Measurements from ENCODE around the gene YPEL2.
"Not testable (repeated sequence)": the region's sequence is repeated elsewhere in the genome, so short reads cannot be mapped to it uniquely, and the experiment has no call there.

The YPEL2 gene

DNA sequence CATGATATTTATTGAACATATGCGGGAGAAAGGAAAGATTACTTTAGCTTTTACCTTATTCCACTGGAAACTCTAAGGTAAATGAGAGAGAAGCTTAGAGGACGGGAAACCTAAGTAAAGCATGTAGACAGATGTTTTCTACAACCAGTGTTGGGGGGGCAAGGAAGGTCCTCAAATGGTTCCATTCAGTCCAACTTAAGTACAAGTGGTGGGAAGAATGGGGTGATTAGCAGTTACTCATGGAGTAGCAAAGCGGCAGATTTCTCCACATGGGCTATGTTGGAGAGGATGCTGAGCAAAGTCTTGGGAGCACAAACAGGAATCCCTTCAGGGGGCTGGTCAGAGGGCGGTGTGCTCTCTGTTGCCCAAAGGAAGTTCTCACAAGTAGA, 78.6 kb downstream of the YPEL2 start:
- DNase-seq = no peak

DNA sequence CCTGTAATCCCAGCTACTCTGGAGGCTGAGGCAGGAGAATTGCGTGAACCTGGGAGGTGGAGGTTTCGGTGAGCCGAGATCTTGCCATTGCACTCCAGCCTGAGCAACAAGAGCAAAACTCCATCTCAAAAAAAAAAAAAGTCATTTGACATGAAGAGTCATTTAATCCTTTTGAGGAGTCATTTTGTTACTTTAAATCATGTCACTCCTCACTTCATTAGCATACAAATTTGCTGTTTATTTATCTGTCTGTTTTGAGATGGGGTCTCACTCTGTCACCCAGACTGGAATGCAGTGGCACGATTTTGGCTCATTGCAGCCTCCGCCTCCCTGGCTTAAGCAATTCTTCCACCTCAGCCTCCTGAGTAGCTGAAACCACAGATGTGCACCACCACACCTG, 81.0 kb downstream of the YPEL2 start:
- DNase-seq = not testable (repeated sequence)

DNA sequence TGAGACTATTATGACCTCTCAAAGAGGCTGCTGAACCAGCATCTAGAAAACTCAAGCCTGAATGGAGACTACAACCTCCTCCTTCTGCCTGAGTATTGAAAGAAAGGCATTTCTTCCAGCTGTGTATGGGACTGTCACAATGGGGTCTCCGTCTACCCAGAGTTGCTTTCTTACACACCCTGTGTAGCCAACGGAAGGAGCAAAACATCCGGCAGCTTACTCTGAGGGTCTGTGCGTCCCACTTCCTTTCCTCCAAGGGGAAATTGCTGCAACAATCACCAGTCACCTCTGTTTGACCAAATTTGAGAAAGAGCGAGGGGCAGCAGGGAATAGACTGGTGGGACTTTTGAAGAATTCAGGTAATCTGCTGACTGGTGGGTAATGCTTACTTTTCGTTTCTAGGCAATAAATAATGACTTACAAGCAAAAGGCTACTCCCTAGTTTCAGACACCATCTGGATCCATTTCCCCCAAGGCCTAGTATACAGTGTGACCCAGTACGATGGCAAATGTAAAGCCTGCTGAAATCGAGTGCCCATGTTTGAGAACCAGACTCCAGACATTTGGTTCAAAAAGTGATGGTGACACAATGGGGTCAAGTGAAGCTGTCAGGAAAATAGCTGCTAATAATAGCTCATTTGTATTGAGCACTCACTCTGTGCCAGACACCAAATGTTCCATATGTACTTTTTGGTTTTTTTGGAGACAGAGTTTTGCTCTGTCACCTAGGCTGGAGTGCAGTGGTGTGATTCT, 81.7 kb downstream of the YPEL2 start:
- no peak for DNase-seq

DNA sequence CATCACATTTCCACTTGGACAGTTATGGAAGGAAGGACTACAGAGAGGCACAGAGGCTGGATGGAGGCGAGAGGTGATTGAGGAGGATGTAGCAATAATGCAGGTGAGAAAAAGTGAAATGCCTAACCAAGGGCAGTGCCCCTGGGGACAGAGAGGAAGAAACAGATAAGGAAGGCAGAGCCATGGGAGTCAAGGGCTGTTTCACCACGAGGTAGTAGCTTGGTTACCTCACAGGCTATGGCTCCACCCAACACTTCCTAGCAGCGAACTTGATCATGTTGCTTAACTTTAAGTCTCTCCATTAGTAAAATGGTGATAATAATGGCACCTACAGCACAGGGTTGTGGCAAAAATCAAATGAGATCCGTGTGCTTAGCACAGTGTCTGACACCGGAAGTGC, 83.9 kb downstream of the YPEL2 start:
- DNase-seq = no peak

DNA sequence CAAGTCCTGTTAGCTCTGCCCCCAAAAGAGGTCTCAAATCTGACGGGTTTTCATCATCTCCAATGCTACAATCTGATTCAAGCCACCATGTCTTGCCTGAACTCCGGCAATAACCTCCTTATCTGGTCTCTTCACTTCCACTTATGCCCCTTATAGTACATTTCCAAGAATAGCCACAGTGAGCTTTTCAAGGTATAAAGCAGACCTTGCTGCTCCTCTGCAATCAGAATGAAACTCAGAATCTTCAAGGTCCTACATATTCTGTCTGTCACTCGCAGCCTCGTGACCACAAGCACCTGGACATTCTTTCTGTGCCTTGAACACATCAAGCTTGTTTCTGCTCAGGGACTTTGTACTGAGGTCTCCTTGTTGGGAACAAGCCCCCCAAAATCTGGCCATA, 84.7 kb downstream of the YPEL2 start:
- DNase-seq = no peak

DNA sequence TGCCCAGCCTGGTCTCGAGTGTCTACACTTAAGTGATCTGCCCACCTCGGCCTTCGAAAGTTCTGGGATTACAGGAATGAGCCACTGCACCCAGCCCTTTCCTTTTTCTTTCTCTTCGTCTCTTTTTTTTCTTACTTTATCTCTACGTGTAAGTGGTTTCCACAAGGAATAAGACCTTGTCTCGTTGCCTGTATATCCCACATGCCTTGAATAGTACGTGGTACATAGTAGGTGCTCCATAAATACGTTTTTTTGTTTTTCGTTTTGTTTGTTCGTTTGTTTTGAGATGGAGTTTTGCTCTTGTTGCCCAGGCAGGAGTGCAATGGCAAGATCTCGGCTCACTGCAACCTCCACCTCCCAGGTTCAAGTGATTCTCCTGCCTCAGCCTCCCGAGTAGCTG, 86.0 kb downstream of the YPEL2 start:
- DNase-seq = no peak

DNA sequence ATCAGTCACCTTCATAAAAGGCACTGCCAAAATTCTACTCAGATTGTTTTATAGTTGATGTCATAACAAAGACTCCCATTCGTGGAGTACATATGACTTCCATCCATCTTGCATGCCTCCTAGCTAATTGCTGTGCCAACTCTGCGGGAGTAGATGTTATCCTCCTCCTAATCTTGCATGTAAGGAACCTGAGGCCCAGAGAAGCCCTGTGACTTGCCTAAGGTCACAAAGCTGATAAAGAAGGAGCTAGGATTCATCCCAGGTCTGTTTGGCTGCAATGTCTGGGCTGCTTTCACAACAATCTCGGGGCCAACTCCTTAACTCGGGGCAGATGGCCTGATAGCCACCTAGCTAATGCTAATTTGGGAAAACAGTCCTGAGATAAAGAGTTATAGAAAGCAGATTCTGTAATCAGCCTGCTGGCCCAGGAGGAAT, 87.3 kb downstream of the YPEL2 start:
- no peak for DNase-seq

DNA sequence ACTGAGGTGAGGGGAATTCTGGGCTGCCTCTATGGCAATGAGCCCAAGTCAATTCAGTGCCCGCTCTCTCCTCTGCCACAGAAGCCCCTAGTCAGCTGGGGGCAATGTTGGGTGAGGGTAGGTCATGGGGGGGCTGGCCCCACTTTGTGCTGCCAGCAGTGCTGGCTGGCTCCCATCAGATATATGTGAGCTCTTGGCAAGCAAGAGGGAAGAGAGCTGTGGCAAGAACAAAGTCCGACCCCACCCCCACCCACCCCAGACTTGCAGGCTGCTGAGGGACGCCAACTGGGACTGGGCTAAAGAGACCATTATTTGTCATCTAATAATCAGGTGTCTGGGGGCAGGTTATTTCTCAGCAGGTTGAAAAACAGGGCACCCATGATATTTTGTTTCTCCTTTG, 89.4 kb downstream of the YPEL2 start:
- DNase-seq = no peak

DNA sequence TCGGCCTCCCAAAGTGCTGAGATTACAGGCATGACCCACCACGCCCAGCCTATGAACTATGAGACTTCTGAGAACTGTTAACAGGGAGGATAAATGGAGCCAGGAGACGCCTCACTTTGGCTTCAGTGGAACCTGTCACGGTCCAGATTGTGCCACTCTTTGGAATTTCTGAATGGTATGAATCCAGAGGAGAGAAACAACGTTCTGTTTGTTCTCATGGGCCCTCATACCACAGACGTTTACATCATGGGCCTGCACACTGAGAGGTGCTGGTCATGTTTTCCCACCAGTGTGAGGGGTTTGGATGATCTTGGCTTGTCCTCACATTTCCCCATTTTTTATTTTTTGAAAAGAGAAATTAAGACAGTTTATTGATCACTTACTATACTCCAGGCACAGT, 90.3 kb downstream of the YPEL2 start:
- no peak for DNase-seq

DNA sequence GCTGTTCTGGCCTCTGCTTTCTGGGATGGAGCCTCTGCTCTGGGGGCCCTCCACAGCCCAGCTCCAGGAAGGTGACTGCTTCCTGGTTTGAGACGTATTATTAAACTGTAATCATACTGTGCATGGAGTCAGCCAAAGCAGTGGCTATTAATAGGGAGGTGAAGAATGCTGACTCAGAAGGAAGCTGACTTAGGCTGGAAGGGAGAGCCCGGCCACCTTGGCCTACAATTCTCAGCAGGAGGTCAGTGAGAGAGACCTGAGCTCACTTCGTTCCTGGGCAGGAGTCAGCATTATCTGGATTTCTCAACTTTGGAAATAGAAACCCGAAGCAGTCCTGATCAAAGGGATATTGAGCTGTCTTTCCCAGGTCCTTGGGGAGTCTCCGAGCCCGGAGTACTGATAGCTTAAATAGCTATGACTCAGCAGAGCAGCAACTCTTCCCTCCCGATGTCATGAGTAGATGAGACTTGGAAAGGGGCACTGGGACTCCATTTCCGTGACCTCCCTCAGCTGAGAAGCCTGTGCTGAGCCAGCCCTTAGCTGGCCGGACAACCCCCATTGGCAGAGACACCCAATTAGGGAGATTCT, 91.8 kb downstream of the YPEL2 start:
- DNase-seq = no peak

DNA sequence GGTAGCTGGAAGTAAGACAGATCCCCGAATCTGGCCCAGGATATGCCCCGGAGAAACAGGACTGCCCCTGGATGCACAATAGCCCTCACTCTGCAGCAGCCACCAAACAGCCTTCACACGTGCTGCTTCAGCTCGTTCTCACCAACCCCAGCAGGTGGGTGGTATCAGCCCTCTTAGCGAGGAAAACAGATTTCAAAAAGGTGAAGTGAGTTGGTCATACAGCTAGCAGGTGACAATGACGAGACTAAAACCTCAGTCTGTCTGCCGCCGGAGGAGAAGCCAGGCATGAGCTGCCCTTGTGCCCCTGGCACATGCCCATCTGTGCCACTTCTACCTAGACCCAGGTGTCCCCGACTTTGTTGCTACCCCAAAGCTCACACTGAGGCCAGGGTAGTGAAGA, 92.4 kb downstream of the YPEL2 start:
- no peak for DNase-seq

DNA sequence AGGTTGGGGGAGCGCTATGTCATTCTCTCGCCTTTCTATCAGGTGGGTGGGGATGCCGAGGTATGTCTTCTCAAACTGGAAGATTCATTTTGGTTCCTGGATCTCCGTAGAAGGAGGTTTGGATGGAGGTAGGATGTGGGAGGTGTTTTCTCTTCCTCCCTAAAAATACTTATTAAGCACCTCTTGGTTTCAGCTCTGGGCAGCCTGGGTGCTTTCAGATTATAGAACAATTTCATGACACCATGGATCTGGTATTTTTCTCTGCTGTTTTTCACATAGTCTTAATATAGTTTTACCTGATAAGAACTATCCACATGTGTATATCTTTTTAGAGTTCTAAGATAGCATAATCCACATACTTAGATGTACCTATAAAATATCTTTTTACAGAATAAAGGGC, 92.9 kb downstream of the YPEL2 start:
- no peak for DNase-seq

DNA sequence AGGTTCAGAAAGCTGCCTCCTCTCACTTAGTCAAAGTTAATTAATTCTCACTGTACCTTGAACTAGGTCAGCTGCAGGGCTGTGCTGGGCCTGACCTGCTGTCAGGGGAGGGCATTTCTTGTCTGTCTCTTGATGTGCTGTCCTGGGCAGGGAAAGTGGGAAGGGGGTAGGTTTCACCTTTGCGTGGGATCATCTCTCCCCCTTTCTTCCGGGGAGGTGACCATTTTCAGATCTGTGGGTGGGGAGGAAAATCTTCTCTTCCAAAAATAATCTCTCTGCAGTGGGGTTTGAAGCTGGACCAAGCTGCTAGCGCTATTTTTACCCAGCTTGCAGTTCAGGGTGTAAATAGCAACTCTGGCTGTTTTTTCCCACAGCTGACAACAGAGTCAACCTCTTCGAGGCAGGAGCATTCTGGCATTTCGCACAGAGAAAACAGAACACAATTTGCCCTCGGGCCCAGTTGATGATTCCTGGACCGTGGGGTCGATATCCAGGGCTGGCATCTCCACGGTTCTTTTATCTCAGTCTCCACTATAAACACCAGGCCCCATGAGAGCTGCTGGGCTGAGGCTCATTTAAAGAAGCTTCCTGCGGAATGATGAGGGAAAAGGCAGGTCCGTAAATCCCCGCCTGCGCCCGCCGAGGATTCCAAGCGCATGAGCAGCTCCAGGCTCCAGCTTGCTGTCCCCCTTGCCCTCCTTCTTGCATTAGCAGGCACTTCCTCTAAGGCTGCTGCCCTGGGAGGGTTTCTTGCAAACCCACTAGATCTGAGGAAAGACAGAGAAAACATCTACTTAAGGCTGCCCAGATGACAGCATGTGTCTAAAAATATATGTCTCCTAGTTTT, 93.9 kb downstream of the YPEL2 start:
- DNase-seq = no peak

DNA sequence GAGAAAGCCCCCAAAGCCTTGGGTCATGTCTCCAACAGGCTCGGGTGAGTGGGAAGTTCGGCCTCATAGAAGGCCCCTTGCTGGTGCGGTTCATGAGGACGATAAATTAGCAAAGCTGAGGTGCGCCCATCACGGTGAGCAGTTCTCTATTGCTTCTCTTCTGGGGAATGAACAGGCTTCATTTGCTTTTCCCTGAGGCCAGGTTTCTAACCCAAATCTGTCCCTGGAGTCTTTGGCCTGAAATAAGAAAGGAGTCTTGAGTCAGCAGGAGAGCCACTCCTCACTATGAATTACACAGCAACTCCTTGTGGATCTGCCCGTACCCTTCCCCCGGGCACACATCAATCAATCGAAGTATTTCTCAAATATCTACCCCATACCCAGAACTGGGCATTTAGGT, 94.6 kb downstream of the YPEL2 start:
- DNase-seq = no peak

DNA sequence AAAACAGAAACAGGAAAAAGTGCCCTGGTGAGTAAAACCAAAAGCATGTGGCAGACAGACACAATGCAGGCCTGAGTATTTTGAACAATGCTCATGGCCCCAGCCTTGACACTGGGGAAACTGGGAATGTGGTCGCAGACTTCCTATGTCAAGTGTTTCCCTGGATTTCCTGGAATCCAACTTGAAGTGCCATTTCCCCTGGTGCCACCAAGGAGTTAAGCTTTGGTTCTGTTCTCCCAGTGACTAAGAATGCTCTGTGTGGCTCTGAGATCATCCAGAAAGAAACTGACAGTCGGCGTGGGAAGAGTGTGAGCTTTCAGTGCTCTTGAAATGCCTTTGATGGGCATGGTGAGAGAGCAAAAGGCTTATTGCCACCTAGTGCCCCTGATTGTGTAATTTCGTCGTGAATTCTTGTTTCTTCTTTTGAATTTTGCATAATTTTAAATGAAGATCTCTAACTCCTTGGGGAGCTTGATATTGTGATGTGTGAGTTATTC, 96.0 kb downstream of the YPEL2 start:
- DNase-seq = no peak

DNA sequence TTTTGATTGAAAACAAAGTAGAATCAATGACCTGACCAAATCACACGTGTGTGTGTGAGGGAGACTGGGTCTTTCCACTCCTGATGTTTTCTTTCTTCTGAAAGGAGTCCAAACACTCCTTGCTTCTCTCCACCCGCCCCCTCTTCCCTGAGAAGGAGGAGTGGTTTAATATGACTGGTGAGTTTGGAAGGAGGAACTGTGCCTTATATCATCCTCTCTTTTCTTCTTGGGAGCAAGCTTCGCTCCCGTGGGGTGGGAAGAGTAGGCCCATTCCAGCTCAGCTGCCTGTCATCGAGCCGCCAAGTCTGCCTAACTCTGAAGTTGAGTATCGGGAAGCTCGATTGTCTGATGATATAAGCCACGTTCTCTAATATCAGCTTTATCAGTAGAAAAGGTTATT, 96.5 kb downstream of the YPEL2 start:
- DNase-seq = no peak

DNA sequence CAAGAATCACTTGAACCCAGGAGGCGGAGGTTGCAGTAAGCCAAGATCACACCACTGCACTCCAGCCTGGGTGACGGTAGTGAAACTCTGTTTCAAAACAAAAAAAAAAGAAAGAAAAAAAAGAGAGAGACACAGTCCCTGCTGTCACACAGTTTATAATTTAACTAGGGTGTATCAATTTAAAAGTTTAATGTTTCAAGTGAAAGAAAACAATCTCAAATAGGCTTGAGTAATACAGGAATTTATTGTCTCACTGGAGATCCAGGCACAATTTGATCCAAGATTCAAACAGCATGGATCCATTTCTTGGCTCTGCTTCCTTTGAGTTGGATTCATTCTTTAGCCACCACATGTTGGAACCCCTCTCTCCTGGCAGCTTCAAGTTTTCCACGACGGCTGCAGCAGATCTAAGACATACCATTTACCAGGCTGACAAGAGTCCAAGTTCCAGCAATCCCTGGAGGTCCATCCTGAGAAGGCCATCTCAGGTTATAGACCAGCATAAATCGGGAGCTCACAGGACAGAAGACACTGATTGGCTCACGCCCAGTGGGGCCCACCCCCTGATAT, 97.5 kb downstream of the YPEL2 start:
- DNase-seq = no peak

DNA sequence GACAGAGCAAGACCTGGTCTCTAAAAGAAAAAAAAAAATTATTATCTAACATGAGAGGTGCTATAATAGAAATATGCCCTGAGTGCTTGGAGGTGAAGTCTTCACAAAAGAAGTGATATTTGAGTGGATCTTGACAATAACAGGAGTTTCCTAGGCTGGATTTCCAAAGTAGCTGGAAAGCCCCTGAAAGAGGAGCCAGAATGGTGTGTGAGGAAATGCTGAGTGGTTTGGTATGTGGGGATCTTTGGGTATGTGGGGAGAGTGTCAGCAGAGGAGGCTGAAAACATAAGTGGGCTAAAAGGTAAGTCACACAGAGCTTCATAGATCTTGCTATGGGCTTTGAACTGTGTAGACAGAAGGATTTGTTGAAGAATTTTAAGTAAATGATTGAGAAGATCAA, 100.1 kb downstream of the YPEL2 start:
- DNase-seq = no peak

DNA sequence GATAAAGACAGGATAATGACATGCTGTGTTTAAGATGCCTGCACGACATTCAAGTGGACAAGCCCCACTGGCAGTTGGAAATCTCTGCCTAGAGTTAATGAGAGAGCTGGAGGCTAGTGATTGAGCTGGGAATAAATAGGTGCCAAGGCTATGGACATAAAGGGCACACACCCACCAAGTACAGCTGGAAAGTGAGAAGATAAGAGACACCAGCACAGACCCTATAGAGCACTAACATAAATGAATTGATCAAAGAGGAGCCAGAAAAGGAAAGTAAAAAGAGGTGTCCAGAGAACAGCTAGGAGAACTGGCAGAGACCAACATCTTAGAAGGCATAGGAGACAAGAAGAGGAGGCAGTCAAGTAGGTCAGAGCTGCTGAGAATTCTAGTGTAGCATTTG, 101.2 kb downstream of the YPEL2 start:
- no peak for DNase-seq

DNA sequence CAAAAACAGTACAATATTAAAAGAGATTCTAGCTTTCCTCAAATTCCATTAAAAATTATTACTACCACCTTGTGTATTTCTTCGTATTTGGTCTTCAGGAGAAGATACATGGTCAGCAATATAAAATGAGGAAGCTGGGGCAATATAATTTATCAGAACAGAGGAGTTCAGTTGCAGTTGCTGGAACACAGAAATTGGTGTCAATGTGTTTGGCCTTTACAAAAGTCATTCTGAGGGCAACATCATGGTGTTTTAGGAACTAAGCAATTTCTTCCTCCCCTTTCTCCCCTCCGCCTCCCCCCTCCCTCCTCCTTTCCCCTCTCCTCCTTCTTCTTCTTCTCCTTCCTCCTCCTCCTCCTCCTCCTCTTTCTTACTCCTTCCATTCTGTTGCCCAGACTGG, 102.1 kb downstream of the YPEL2 start:
- DNase-seq = no peak

DNA sequence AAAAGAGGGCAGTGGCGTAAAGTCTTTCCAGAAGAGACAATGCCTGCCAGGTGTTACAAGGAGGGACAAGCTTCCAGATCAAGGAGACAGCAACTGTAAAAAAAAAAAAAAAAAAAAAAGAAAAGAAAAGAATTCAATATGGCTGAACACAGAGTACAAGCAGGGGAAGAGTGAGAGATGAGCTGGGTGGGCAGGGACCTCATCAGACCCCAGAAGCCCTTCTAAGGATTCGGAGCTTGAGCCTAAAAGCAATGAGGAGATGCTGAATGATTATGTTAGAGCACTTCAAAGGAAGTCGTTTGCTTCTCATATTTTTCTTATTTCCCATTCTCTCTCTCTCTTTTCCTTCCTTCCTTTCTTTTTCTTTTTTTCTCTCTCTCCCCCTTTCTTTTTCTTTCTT, 103.0 kb downstream of the YPEL2 start:
- DNase-seq = no peak

DNA sequence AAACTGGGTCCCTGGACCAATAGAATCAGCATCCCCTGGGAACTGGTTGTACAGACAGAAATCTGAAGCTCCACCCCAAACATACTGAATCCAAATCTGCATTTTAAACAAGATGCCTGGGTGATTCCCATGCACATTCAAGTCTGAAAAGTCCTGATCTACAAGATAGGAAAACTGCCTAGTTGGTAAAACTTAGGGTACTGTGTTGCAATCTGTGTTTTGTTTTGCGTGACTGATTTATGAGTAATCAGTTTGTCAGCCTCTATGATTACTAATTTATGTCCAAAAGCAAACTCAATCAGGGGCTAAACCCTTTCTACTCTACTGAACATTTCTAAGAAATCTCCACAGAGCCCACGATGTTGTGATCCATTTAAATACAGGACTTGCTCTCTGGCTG, 103.8 kb downstream of the YPEL2 start:
- DNase-seq = no peak

DNA sequence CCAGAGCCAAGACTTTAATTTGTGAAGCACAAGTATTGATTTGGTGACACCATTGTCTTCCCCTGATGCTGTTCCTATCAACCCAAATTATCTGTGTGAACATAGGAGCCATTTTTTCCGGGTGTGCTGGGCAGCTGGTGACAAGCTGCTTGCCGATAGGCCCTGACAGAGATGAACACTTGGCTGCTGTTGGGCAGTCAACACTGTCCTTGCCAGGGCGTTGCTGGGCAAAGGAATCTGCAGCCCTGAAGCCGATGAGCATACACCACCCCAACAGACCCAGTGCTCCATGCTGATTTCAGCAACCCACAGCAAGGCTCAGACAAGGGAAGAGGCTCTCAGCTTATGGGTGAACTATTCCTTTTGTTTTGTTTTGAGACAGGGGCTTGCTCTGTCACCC, 105.4 kb downstream of the YPEL2 start:
- DNase-seq = no peak
